GM19395 (cell line): ENCODE measurements around the gene RNU6-8.

Experiments used
- ATAC-seq: cut with Tn5 transposase; IDR thresholded peaks from one replicate; pipeline ENCODE4 v1.9.1; 2021; ENCODE audit warnings: mild to moderate bottlenecking, moderate library complexity; ENCODE audit not compliant: unreplicated experiment

Gene RNU6-8

DNA sequence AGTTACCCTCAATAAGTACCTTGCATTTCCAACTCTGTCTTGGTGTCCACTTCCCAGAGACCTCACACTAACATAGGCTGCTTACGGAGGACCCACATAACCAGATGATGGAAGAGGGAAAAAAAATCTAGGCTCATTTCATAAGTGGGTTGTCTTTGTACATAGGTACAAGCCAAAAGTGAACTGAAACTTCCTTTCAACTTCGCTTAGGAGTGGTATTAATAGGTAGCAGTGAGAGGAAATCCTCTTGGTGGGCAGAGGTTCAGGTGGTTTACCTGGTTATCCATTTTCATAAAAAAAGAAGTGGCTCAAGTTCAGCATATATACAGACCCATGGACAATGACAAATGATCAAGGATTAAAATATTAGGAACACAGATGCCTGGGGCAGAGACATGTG is 37.0 kb downstream of the RNU6-8 start:
- no peak for ATAC-seq
